Activated CD8-positive, alpha-beta memory T cell treated with anti-CD3 and anti-CD28 coated beads, Interleukin-2, amount 50 U/mL, for 1 hour (primary cell): ENCODE data around the gene PSMD2.
"Not testable (repeated sequence)": the region's sequence is repeated elsewhere in the genome, so short reads cannot be mapped to it uniquely, and the experiment has no call there.

Source experiments
- DNase-seq: peaks from one replicate; pipeline ENCODE4 v3.0.0-alpha.2; 2020; ENCODE audit errors: extremely low read depth

The PSMD2 gene

DNA sequence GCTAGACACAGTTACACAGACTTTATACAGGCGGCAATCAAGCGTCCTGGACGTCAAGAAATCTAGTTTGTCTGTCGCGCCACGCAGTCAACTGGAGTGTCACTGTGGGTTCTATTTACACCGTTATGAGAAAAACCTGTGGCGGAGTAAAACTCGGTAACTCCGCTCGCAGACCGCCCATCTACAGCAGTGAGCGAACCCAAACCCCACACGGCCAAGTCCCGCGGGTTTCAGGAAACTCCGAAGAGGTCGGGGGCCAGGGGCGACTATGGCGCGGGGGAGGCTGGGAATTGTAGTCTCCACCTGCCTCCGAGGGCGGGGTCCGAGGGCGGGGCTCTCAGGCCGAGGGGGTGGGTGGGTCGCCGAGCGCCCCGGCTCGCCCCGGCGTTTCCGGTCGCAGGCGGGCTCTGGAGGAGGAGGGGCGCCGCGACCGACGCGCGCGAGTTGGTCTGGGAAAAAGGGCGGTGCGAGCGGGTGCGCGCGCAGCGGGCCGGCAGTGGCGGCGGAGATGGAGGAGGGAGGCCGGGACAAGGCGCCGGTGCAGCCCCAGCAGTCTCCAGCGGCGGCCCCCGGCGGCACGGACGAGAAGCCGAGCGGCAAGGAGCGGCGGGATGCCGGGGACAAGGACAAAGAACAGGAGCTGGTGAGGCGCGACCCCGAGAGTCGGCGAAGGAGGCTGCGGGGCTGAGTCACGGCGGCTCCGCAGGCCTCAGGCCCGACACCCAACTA, at the start of gene PSMD2:
Gene PSMD2 (plus strand): TSS at position 483 of the 729 bp plus-strand sequence. CDS start 26 bp downstream, at position 509.
- DNase-seq: peak; percentile 92

DNA sequence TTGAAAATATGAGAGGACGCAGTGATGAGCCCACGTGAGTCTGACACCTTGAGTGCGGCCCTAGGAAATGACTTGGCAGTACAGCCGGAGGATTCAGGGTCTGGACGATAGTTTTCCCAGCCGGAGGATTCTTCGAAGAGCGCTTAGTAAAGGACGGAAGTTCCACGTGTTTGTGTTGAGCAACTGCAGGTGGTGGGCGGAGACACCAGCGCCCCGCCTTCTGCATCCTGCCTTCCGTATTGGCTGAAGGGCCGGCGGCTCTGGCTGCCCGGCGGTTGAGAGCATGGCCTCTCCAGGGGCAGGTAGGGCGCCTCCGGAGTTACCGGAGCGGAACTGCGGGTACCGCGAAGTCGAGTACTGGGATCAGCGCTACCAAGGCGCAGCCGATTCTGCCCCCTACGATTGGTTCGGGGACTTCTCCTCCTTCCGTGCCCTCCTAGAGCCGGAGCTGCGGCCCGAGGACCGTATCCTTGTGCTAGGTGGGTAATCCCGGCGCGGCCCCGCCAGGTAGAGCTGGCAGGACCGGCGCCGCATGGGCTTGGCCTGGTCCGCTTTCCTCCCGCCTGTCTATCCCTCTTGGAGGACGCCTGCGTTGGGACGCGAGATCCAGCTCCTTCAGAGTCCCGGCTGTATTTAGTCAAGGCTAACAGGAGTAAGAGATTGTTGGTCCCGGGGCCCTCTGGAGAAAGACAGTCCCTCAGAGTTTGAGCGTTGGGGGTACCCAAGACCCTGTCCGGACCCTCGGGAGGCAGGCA, 49.5 kb upstream of the PSMD2 start, which contains the start of gene EEF1AKMT4:
Gene EEF1AKMT4 (plus strand): TSS at position 261 of the 755 bp plus-strand sequence. CDS start 23 bp downstream, at position 284.
- peak; percentile 83 for DNase-seq

DNA sequence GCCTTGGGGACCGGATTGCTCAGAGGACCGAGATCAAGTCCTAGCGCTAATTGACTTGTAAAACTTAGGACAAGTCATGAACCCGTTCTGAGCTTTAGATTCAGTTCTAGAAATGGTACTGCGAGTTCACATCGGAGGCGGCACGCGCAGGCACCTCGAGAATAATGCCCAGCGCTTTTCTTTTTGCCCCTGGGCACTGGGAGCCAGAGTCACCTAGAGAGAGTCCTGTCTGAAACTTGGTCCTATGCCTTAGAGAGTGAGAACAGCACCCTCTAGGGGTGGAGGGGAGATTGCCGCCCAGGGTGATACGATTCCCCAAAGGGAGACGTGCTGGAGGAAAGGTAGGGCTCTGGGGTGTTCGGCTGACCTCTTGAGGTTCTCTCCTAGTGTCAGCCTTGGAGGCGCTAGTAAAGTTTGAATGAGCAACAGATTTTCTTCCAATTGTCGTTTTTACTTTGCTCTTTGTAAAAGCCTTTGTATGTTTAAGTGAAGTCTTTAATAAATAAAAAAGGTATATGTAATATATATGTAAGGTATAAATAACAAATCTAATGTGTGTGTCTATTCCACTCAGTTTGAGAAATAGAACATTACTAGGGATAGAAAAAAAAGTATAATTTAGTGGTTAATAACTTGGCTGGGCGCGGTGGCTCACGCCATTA, 48.7 kb upstream of the PSMD2 start:
- peak; percentile 52 for DNase-seq

DNA sequence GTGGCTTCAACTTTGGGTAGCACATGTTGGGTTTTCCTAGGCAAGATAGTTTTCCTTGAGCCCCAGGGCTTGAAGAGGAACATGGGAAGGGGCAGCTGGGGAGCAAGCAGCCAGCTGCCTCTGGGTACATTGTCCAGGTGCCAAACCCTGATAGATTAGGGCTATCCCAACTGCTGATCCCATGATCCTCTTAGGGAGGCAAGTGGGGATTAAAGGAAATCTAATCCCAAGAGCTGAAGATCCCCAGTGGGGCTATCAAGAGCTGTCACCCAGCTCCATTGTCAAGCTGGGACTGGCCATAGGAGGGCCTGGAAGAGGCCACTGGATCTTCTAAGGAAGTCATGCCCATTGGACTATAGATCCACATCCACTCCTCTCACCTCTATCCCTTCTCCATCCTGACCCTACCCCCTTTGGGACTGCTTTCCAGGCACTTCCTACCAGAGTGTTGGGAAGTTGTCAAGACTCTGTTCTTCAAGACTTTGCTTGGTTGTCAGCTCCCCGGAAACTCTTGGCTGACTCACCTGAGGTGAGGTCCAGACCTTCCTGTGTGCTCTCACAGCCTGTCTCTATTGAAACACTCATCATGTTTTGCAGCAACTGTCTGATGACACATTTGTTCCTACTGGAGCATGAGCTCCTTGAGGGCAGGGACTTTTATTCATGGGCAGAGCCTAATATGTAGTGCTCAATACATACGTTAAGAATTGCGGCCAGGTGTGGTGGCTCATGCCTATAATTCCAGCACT, 43.6 kb upstream of the PSMD2 start:
- no peak for DNase-seq

DNA sequence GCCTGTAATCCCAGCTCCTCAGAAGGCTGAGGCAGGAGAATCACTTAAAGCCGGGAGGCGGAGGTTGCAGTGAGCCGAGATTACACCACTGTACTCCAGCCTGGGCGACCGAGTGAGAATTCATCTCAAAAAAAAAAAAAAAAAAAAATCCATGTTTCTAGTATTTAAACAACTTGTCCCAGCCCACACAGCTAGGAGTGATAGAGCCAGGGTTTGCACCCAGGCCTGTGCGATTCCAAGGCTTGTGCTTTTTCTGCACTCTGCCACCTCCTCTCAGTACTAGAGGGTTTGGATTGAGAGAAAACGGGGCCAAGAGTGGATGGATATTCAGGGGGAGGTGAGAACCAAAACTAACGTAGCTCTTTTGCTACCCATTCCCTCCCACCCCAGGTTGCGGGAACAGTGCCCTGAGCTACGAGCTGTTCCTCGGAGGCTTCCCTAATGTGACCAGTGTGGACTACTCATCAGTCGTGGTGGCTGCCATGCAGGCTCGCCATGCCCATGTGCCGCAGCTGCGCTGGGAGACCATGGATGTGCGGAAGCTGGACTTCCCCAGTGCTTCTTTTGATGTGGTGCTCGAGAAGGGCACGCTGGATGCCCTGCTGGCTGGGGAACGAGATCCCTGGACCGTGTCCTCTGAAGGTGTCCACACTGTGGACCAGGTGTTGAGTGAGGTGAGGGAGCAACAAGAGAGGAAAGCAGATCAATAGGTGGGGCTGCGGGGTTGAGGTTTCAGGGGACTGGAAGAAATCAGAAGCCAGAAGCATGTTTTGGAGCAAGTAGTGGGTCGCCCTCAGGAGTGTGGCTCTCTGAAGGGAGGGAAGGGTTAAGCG, 41.7 kb upstream of the PSMD2 start:
- no peak for DNase-seq

DNA sequence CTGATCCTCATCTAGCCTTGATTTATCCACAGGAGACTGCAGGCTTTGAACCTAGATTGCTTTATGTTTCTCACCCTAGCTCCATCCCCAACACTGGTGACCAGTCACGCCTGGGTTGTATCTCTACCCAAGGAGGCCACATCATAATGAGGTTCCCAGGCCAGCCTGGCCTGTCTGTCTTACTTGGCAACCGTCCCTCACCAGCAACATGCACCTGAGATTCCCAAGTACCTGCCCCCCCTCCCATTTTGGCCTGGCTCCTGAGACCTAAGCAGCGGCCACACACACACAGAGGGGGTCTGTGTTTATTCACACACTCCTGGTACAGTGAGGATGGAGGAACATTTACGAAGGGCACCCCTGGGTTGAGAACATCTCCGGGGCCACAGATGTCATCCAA, 40.1 kb upstream of the PSMD2 start:
- DNase-seq: no peak

DNA sequence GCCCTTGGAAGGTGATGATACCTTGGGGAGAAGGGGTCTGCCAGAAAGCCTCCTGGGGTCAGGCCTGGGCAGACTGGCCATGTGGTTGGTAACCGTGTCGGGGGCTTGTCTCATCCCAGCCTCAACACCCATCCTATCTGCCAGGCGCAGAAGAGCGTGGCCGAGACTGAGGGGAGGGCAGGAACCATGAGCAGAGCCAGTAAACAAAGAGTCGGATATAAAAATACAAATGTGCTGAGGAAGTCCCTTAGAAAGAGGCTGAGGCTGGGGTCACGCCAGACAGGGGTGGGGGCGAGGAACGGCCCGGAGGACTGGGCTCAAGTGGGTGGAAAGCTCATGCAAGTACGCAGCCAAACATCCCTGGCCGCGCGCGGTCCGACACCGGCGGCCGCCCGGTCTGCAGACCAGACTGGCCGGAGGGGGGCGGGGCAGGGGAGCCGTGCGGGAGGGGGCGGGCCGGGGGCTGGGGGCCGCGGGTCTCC, 39.6 kb upstream of the PSMD2 start:
- no peak for DNase-seq

DNA sequence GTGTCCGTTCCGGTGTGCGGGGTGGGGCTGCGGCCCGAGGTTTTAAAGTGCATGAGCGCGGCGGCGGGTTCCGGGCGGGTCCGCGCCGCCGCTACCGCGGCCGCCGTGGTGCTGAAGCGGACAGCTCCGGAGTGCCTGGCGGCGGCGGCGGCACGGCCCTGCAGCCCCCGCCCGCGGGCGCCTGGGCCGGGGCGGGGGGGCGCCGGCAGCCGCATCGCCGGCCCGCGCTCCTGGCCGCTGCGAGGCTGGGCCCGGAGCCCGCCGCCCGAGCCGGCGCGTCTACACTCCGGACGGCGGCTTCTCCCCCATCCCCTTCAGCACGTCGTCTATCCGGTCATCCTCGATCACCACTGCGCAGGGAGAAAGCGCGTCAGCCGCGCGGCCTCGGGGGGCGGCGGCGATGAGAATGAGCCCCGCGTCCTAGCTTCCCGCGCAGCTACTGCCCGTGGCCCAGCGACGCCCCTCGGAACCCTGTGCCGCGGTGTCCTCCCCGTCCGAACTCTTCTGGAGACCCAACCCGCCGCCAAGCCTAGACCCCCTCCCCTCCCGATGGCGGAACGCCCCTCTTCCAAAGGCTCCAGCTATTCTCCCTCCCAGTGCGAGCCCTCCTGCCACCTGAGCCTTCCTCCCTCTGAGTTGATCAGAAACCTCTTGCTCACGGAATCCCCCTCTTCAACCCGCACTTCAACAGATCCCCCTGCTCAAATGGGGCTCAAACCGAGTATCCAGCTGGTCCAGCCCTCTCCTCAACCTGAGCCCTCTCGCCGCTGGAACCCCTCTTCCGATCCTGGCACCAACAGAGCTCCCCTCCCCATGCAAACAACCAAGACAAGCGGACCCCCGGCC, 38.9 kb upstream of the PSMD2 start:
- no peak for DNase-seq

DNA sequence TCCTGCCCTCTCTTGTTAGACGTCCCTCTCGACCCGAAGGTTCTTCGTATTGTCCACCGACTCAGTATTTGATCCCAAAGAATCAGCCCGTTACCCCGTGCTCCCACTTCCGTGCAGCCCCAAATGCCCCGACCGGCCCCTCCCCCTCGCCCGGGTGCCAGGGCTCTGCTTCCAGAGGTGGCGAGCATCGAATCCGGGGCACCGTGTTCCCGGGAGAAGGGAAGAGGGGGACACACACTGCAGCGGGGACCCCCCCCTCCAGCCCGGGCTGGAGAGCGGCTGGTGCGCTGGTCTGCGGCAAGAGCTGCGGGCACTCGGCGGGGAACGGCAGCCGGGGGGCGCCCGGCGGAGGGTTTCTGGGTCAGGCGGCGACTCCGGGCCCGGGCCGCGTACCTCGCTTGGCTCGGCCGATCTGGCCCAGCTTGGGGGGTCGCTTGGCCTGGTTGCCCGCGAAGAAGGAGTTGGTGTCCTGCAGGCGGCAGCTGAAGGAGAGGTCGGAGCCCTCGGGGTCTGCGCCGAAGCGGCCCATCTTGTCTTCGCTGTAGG, 38.2 kb upstream of the PSMD2 start:
- no peak for DNase-seq

DNA sequence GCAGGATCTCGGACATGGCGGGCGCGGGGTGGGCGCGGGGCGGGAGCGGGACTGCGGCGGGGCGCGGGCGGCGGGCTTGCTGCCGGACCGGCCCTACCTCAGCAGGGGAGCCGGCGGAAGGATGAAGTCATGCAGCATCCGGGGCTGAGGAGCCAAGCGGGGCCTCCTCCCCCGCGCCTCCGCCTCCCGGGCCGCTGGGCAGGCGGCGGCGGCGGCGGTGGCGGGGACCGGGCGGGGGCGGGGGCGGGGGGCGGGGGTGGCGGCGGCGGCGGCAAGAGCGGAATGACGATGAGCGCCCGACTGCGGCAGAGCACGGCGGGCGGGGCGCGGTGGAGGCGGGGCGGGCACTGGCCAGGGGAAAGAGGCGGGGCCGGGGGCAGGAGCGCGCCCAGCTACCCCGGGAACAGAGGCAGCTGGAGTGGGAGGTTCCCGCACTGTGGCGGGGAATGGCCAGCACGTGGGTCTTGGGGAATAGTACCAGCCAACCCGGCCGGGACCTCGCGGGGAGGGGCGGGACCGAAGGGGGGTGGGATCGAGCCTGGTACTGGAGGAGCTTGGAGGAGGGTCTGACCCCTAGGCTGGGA, 37.7 kb upstream of the PSMD2 start, which contains the start of gene CAMK2N2:
Gene CAMK2N2 (minus strand): TSS at position 284 of the 584 bp plus-strand sequence. CDS start 268 bp downstream, at position 16.
- no peak for DNase-seq

DNA sequence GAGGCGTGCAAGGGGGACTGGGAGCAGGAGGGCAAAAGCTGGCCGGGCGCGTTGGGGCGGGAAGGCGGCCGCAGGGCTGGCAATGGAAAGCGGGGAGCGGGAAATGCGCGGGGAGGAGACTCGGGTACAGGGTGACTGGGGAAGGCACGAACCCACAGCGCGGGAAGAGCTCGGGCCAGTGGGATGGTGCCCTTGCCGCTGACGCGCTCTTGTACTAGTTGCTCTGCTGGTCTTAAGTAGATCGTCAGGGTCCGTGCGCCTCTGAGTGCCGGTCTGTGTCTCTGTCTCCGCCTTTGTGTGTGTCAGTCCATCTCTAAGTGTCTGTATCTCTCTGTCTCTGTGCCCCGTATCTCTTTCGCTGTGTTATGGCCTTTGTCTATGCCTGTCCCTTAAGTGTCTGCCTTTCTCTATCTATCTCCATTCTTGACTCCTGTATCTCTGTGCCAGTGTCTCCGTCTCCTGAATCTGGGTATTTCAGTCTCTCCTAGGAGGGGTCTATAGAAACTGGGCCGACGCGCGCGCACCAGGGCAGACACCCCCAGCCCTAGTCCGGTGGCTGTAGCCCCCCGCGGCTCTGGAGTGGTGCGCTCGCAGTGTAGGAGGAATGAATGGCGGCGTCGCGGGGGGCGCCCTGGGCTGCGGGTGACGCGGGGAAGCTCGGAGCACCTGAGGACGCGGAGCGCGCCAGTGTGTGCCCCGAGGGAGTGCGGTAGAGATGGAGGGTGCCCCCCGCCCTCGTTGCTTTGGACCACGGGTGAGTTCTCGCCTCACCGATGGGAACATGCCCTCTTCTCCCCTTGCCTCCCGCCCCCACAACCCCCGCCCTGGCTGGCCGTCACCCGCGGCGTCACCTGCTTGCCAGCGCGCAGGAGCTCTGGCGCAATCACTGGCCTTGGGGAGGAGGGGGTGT, 36.9 kb upstream of the PSMD2 start:
- DNase-seq: no peak

DNA sequence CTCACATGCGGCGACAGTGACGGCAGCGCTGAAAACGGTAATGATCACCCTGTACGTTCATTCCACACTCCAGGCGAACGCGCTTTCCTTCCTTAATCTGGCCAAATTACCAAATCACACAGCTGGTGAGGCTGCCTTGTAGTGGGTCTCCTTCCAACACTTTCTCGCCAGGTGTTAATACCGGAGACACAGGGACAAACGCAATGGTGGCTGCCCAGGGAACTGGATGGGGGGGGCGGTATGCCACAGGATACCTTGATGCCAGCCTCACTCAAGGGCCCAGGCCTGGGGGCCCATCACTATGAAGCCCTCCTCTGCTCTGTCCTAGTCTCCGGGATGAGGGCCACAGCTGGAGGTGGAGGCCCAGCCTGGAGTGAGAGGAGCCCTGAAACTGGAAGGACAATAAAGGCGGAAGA, 36.3 kb upstream of the PSMD2 start:
- DNase-seq: no peak

DNA sequence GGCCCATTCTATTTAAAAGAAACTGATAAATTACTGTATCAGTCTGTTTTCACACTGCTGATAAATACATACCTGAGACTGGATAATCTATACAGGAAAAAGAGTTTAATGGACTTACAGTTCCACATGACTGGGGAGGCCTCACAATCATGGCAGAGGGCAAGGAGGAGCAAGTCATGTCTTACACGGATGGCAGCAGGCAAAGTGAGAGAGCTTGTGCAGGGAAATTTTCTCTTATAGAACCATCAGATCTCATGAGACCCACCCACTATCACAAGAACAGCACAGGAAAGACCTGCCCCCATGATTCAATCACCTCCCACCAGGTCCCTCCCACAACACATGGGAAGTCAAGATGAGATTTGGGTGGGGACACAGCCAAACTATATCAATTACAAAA, 31.8 kb upstream of the PSMD2 start:
- DNase-seq: not testable (repeated sequence)

DNA sequence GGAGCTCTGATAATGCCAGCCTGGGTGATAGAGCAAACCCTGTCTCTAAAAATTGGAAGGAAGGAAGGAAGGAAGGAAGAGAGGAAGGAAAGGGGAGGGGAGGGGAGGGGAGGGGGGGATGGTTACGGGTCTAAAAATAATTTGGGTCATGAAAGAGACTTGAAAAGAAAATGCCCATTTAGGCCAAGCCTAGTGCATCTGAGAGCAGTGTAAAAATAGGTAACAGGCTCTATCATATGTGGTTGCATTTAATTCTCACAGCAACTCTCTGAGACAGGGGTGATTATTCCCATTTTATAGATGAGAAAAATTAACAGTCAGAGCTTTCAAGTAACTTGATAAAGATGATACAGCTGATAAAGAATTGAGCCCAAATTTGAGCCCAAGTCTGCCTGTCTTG, 26.8 kb upstream of the PSMD2 start:
- DNase-seq: no peak

DNA sequence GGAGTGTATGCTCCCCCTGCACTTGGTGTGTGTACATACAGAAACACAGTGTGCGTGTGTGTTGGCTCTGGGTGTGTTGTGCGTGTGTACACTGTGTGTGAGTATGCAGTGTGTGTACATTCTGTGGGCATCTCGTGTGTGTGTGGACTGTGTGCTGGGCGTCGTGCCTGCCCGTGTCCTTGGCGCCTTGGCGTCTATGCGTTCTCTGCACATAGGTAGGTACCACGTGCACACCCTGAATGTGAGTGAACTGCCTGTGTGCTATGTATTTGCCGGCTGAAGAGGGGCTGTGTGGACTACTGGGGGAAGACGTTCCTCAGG, 23.7 kb upstream of the PSMD2 start:
- DNase-seq: no peak

DNA sequence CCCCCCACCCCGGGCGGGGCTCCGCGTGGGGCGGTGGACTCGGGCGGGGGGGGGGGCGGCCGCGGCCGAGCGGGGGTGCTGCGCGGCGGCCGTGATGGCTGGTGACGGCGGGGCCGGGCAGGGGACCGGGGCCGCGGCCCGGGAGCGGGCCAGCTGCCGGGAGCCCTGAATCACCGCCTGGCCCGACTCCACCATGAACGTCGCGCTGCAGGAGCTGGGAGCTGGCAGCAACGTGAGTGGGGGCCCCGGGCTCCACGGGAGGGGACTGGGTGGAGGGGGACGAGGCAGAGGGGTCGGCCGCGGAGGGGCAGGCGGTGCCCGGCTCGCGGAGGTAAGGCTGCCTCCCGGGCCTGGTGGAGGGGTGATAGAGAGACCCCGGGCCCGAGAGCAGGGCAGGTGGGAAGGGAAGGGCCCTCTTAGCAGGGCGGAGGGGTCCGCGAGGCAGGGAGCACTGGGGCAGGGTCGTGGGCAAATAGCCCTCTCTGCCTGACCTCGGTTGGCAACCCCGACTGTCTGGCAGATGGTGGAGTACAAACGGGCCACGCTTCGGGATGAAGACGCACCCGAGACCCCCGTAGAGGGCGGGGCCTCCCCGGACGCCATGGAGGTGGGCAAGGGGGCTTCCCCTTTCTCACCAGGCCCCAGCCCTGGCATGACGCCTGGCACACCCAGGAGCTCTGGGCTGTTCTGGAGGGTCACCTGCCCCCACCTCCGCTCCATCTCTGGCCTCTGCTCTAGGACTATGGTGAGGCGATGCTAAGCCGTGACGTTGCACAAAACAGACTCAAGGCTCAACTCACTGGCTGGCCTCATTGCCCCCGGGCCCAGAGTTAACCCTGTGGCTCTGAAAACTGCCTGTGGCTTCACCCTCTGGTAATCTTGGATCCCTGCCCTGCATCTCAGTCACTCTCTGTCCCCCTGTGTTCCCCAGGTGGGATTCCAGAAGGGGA, 22.8 kb upstream of the PSMD2 start, which contains the start of gene ECE2:
Gene ECE2 (plus strand): TSS at position 62 of the 950 bp plus-strand sequence. CDS start 132 bp downstream, at position 194.
- DNase-seq: no peak

DNA sequence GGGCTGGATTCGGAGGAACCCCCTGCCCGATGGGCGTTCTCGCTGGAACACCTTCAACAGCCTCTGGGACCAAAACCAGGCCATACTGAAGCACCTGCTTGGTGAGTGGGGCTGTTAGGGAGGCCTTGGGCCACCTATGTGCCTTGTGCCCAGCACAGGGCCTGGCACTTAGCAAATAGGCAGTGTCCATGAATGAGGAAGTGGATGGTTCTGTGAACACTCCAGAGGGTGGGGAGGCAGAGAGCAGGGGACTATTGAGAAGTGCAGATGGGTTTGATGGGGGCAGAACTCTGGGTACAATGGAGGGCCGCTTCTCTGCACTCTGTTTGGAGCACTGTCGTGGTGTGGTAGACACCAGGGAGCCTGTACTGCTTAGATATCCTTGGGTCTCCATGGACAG, 21.7 kb upstream of the PSMD2 start:
- DNase-seq: no peak
